HG02981 (cell line): ENCODE measurements around the gene B4GALNT2.
A peak's percentile ranks its signal among the peaks of the same experiment; 100 is the strongest.
"Not testable (repeated sequence)": the region's sequence is repeated elsewhere in the genome, so short reads cannot be mapped to it uniquely, and the experiment has no call there.

Experiments used
- ATAC-seq: cut with Tn5 transposase; IDR thresholded peaks from one replicate; pipeline ENCODE4 v1.9.1; 2021; ENCODE audit warnings: mild to moderate bottlenecking, moderate library complexity; ENCODE audit not compliant: unreplicated experiment

B4GALNT2 gene

DNA sequence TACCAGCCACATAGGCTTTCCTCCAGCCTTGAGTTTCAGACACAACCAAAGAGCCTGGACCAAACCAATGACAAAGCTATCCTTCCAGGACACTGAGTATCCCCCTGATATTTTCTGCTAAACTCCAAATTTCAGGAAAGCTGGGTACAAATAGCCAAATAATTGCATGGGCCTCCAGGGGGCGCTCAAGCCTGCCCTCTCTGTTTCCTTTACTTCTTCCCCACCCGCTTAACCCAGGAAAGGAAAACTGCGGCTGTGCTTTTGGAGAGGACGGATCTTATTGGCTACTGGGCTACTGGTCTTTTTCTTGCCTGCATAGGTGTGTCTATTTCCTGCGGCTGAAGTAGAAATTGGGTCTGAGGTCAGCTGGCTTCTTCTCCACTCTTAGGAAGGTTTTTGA, 47.7 kb downstream of the B4GALNT2 start:
- no peak for ATAC-seq

DNA sequence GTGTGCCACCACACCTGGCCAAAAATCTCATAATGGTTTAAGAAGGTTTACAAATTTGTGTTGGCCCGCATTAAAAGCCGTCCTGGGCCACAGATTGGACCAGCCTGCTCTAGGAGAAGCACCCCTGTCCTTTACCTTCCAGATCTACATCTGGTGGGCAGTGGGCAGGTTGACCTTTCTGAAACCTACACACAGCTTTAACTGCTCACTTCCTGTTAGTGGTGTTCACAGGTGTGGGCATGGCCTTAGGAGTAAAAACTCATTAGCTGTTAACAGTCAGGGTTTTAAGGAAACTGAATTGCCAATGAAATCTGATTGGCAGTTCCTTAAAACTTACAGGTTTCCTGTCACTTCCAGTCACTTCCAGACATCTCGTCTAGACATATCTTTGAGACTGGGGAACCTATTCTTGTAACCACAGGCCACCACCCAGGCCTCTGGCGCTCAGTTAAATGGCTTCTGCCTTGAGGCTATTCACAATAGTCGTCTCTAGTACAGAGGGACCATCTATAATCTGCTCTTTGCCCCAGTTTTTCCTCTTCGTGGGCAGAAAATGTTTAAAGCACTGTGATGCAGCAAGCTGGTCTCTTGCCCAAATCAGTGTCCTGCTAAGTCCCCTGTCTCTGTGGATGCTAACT, 48.5 kb downstream of the B4GALNT2 start:
- no peak for ATAC-seq

- no peak for ATAC-seq
These were observed 50.8 kb downstream of the B4GALNT2 start for GRCh38 chr17:49183341-49183740.

- ATAC-seq: no peak
These were observed 51.2 kb downstream of the B4GALNT2 start for GRCh38 chr17:49183801-49184200.

GRCh38 chr17:49184522-49184921, 52.0 kb downstream of the B4GALNT2 start:
- not testable (repeated sequence) for ATAC-seq

- not testable (repeated sequence) for ATAC-seq
These were observed 52.8 kb downstream of the B4GALNT2 start for GRCh38 chr17:49185381-49185780.

DNA sequence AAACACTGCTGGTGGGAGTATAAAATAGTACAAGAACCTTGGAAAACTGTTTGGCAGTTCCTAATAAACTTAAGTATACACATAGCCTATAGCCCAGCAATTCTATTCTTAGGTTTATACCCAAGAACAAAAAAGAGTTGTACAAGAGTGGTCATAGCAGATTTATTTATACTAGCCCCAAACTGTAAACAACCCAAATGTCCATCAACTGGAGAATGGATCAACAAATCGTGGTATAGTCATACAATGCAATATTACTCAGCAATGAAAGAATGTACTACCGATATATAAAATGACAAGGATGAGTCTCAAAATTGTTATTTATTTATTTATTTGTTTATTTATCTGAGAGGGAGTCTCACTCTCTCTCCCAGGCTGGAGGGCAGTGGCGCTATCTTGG, 54.7 kb downstream of the B4GALNT2 start:
- no peak for ATAC-seq

GRCh38 chr17:49190932-49191331, 58.4 kb downstream of the B4GALNT2 start:
- no peak for ATAC-seq

GRCh38 chr17:49191409-49191916, 58.9 kb downstream of the B4GALNT2 start:
- peak; percentile 10 for ATAC-seq

DNA sequence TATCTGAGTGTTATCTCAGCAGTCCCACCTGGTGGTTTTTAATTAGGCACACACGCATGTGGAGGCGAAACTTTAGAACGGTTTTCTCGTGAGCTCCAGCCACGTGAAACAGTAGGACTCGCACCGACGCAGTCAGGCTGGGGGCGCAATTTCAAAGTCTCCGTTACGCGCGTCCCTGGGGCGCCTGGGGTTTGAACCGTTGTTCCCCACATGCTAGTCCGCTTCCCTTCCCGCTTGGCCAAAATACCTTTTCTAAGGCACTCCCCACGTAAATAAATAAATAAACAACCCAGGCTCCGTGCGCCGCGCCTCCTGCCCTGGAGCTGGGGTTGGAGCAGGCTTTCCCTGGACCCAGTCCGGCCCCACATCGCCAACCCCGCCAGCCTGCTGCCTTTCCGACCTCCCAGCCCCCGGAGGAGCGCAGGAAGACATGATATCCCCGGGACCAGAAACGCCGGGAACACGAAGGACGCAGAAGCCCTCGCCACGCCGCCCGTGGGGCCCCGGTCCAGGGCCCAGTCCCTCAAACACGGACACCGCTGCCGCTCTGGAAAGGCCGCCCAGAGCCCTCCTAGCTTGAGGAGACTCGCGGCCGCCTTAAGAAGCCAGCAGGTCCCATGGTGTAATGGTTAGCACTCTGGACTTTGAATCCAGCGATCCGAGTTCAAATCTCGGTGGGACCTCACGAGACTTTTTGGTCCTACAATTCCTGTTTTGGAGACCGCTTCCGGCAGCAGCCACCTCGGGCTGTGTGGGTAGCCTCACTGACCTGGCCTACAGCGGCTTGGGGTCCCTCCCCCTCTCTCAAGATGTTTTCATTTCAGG, 59.6 kb downstream of the B4GALNT2 start:
- peak; percentile 48 for ATAC-seq

- no peak for ATAC-seq
These were observed 61.1 kb downstream of the B4GALNT2 start for GRCh38 chr17:49193513-49194296.

DNA sequence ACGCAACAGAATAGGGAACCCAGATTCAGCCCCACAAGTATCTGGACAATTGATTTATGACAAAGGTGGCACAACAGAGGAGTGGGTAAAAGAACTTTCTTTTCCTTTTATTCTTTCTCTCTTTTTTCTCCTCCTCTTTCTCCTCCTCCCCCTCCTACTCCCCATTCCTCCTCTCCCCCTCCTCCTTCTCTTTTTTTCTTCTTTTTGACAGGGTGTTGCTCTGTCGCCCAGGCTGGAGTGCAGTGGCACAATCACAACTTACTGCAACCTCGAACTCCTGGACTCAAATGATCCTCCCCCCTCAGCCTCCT, 61.7 kb downstream of the B4GALNT2 start:
- no peak for ATAC-seq

DNA sequence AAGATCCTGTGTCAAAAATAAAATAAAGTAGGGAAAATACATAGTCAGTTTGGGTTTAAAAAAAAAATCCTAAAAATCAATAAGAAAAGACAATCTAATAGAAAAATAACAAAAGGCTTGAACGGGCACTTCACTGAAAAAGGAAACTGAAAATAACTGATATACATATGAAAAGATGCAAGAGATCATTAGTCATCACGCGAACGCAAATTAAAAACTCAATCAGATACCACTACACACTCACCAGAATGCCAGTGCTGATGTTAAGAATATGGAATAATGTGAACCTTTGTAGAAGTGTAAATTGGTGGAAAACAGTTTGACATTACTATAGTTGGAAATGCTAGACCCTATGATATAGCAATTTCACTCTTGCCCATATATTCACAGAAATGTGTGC, 63.2 kb downstream of the B4GALNT2 start:
- ATAC-seq: no peak

DNA sequence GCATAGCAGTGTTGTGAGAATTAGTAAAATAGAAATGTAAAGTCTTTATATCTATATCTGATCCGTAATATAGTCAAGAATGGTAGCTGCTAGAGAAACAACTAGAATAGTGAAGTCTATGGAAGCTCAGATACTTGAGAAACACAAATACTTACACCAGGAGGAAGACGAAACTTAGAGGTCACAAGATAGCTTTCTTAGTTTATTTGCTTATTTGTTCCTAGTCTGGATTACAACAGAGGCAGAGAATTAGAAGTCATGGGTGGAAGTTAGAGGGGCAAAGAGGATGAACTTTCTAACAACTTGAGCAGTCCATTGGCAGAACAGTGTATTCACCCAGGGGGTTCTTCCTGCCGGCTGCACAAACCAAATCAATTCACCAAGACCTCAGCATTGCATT, 64.0 kb downstream of the B4GALNT2 start:
- ATAC-seq: no peak

DNA sequence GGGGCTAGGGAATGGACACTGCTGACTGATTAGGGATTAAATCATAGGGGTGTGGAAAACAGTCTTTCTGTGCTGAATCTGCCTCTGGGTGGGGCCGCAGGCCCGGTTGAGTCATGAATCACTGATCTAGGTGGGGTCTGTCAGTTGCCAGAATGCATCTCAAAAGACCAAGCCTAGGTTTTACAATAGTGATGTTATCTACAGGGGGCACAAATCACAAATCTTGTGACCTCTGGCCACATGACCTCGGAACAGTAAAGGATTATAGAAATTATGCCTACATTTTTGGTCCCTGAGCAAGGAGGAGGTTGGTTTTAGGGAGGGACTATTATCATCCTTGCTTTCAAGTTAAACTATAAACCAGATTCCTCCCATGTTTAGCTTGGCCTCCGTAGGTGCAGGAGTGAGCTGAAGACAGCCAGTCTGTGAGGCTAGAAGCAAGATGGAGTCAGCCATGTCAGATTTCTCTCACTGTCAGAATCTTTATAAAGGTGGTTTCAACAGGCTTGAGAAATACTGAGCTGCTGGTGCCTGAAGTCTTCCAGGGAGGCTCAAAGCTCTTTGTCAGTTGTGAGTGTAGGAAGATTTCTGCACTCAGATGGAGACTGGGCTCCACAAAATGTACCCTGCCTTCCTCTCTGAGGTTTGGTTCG, 64.9 kb downstream of the B4GALNT2 start:
- ATAC-seq: no peak

- ATAC-seq: no peak
These were observed 65.6 kb downstream of the B4GALNT2 start for GRCh38 chr17:49198211-49198610.

GRCh38 chr17:49200423-49201083, 68.0 kb downstream of the B4GALNT2 start:
- ATAC-seq: no peak

DNA sequence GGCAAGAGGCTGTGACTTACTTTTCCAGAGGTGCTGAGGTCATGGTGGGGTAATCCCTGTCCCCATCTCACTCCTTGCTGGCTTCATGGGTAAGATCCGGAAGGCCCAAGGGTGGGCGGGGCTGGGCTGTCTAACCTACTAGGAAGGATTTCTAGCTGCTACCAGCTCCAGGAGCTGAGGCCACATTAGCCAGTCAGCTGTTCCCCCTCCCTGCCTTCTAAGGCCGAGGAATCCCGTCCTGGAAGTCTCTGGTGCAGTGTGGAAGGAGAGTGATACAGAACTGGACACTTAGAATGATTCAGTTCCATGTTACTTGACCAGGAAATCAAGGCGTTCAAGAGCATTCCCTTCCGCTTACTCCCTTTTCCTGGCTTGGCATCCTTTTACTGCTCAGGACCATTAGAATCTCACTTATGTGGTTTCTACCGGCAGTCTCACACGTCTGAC, 68.9 kb downstream of the B4GALNT2 start:
- no peak for ATAC-seq

DNA sequence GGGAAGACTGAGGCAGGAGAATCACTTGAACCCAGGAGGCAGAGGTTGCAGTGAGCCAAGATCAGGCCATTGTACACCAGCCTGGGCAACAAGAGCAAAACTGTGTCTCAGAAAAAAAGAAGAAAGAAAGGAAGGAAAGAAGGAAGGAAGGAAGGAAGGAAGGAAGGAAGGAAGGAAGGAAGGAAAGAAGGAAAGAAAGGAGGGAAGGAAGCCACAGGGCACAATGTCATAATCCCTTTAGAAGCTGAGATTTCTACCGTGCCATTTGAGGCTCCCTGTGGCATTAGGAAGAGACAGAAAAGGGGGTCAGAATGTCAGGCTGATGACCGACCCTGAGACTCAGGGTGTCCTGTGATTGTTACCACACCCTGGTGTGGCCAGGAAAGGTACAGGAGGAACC, 71.2 kb downstream of the B4GALNT2 start:
- ATAC-seq: no peak

GRCh38 chr17:49204516-49204915, 71.9 kb downstream of the B4GALNT2 start:
- no peak for ATAC-seq
